Measurements from ENCODE around the gene BICD2. TPM values are rescaled to one million over a fixed set of nuclear protein-coding genes. Genes with fewer than 3 reads are reported as not detected.

BICD2 gene
- total RNA-seq, 1 donor from 2014 or later: 48.2 TPM

- Histone ChIP-seq H3K9me3 (ENCODE audit: insufficient read depth, low read depth, low read length) (no peaks in the 10 kb centered on the region), H4K20me1 (ENCODE audit: insufficient read depth, low read length) (peaks cover 83% of the 10 kb centered on the region), H3K4me3 (ENCODE audit: insufficient read depth, low read depth, low read length) (no peak overlapping the region), H2AFZ (ENCODE audit: low read depth, low read length) (no peak overlapping the region), H3K9ac (ENCODE audit: low read length) (no peak overlapping the region), H3K79me2 (ENCODE audit: insufficient read depth, low read length) (peaks cover 90% of the 10 kb centered on the region), H3K4me1 (ENCODE audit: insufficient read depth, low read length) (peaks cover 10% of the 10 kb centered on the region), H3K27me3 (ENCODE audit: insufficient read depth, low read length) (no peaks in the 10 kb centered on the region), H3K36me3 (ENCODE audit: insufficient read depth, low read length) (peaks cover 2% of the 10 kb centered on the region), H3K27ac (ENCODE audit: low read depth, low read length) (no peak overlapping the region), H3K4me2 (ENCODE audit: low read length) (no peak overlapping the region)
- Mint-ChIP-seq H3K27ac (ENCODE audit: unreplicated experiment) (no peak overlapping the region), H3K9me3 (ENCODE audit: unreplicated experiment) (no peaks in the 10 kb centered on the region), H3K4me1 (ENCODE audit: low read depth, unreplicated experiment) (peaks cover 25% of the 10 kb centered on the region), H3K27me3 (ENCODE audit: low read depth, unreplicated experiment) (no peaks in the 10 kb centered on the region), H3K36me3 (ENCODE audit: low read depth, unreplicated experiment) (peaks cover 21% of the 10 kb centered on the region), H3K4me3 (ENCODE audit: unreplicated experiment) (no peak overlapping the region)
- DNase-seq (ENCODE audit: low read depth): no peak
- TF ChIP-seq CTCF (IDR thresholded peaks at IDR 0.05; ENCODE audit: insufficient read depth, low read depth, low read length) (no peak), EZH2 (IDR thresholded peaks at IDR 0.05; ENCODE audit: insufficient read depth, low read length) (no peak)
- FAIRE-seq: no peak
Measured at GRCh38 chr9:92728831-92729734, 35.5 kb downstream of the BICD2 start.

DNA sequence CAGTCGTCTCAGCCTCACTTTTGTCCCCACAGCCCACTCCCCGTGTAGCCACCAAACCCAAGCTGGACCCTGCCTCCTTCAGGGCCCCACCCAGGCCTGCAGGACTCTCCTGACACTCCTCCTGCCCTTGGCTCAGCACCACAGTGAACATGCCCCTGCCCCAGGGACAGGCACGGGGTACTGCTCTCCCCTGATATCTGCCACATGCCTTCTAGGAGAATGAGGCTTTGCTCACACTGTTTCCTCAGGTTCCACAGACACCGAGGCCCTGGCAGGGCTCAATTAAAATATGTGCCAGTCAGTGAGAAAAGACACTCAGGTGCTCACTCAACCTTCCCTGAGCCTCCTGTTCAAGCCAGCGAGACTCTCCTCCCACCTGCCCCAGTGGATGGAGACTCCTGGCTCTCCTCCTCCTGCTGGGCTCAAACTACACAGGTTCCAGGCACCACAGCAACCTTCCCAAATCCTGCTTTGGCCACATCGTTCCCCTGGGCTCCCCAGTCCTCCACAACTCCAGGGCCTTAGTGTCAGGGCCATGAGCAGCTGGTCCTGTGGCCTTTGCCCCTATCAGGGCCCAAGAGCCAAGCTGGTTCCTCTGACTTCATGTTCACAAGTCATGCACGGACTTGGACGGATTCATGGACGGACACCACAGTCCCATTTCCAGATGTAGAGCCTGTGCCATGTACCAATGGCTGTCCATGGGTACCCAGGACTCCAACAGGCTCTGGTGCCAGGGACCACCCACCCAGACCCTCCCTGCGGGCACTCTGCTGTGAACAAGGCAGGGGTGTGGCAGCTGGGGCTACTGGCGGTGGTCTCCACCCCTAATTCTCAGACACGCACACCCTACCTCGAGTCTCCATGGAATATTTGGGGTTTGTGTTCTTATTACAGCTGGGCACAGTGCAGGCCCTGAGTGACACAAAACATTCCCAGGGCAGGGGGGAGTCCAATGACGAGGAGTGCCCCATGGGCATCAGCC, 36.6 kb downstream of the BICD2 start:
- Histone ChIP-seq H3K4me2 (ENCODE audit: low read length) (no peak overlapping the region), H3K4me1 (ENCODE audit: insufficient read depth, low read length) (peaks cover 18% of the 10 kb centered on the region), H3K36me3 (ENCODE audit: insufficient read depth, low read length) (peaks cover 2% of the 10 kb centered on the region), H3K79me2 (ENCODE audit: insufficient read depth, low read length) (peaks cover 99% of the 10 kb centered on the region), H3K4me3 (ENCODE audit: insufficient read depth, low read depth, low read length) (no peak overlapping the region), H2AFZ (ENCODE audit: low read depth, low read length) (no peak overlapping the region), H4K20me1 (ENCODE audit: insufficient read depth, low read length) (peaks cover 93% of the 10 kb centered on the region), H3K9me3 (ENCODE audit: insufficient read depth, low read depth, low read length) (no peaks in the 10 kb centered on the region), H3K27ac (ENCODE audit: low read depth, low read length) (no peak overlapping the region), H3K27me3 (ENCODE audit: insufficient read depth, low read length) (no peaks in the 10 kb centered on the region), H3K9ac (ENCODE audit: low read length) (no peak overlapping the region)
- peak overlapping the region; percentile 24 for H3K27ac Mint-ChIP-seq (ENCODE audit: unreplicated experiment)
- DNase-seq (ENCODE audit: low read depth) (no peak), FAIRE-seq (no peak)
- TF ChIP-seq EZH2 (IDR thresholded peaks at IDR 0.05; ENCODE audit: insufficient read depth, low read length): no peak
- H3K4me3 Mint-ChIP-seq (ENCODE audit: unreplicated experiment): peak overlapping the region; percentile 27
- H3K27me3 Mint-ChIP-seq (ENCODE audit: low read depth, unreplicated experiment): no peaks in the 10 kb centered on the region
- H3K4me1 Mint-ChIP-seq (ENCODE audit: low read depth, unreplicated experiment): peaks cover 35% of the 10 kb centered on the region
- peaks cover 21% of the 10 kb centered on the region for H3K36me3 Mint-ChIP-seq (ENCODE audit: low read depth, unreplicated experiment)
- no peaks in the 10 kb centered on the region for H3K9me3 Mint-ChIP-seq (ENCODE audit: unreplicated experiment)
